ENCODE data around the gene HSD17B2.
"Not testable (repeated sequence)": the region's sequence is repeated elsewhere in the genome, so short reads cannot be mapped to it uniquely, and the experiment has no call there.

The HSD17B2 gene

DNA sequence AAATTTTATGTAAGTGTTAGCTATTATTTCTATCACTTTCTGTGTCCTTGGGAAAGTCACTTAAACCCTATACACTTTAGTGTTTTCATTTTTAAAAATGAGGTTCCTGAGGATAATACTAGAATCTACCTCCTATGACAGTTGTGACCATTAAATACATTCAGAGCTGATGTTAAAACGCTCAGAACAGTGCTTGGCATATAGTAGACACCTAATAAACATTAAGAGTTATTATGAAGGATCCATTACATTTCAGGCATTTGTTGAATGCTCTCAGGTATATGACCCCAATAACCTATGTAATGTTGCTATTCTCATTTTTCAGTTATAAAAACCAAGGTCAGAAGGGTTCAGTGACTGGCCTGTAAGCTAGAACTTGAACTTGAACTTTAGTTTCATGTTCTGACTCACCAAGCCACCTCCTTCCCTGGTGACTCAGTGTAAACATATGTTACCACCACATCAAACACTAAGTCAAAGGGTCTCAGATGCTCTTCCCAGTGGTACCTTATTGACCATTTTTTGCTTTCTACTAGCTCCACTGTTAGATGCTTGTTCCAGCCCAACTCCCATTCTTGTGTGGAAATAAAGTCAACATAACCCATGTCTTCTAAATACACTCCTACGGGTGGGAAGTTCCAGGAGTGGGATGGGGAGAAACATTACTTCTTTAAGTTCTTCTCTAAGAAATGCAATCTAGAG lies 47.6 kb downstream of the HSD17B2 start:
- DNase-seq = no peak

DNA sequence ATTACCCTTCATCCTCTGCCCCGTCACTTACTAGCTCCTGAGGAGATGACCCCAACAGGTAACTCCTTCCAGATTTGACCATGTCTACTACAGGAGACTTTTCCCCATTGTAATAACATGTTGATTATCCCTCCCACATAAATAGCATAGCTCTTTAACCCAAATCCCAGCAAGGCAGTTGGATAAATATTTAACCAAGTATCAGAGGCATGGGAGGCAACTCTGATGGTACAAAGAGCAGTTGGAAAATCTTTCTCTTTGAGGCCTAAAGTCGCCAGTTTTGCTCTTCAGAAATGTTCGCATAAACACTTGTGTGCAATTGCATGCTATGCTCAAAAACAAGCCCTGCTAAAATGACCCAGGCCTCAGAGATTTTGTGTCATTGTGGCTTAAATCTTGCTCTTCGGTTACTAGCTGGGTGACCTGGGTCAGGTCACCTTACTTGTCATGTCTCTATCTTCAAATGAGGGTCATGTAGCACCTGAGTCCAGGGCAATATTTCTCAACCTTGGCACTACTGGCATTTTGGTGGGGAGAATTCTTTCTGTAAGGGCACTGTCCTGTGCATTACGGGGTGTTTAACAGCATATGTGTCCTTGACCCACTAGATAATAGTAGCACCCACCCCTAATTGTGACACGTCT lies 48.8 kb downstream of the HSD17B2 start:
- DNase-seq = no peak

DNA sequence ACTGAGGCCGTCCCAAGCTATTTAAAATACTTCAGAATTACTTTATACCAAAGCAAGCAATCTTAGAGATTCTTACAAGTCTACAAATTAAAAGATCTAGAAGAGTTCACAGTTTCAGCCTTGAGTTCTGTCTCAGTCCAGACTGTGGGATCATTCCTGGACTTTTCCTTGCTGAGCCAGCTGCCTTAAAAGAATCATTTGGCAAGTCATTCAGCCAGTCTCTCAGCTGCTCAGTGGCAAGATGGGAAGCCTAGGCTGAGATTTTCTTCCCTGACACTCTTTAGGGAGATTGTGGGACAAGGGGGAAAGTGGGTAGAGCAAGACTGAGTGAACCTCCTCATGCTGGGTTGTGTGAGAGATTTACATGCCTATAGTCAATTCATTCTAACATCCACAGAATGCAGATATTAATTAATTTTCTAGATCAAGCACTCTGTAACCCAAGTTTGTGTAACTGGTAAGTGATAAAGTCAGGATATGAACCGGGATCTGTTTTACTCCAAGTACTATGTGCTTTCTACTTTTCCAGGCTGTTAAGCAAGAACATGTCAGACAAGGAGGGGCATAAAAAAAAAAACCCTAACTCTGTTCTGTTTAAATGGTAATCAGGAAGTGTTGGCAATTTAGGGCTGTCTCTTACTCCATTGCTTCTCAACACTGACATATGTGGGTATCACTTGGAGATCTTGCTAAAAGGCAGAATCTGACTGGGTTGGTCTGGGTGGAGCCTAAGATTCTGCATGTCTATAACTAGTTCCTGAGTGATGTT lies 50.1 kb downstream of the HSD17B2 start:
- no peak for DNase-seq

DNA sequence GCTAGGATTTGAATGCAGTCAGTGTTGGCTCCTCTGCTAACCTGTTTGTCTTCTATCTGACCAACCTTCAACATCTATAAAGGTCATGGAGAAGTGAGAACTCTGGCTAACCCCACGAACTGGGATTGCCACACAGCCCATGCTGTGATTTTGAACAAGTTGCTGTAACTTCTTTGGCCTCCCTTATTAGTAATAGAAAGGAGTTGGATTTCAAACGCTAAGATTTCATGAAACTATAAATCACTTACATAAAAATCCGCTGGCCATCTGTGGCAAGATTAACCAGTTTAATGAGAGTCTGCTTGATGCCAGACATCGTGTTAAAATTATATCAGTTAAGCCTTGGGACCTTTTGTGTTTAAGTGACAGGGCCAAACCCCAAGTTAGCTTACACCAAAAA lies 53.4 kb downstream of the HSD17B2 start:
- no peak for DNase-seq

DNA sequence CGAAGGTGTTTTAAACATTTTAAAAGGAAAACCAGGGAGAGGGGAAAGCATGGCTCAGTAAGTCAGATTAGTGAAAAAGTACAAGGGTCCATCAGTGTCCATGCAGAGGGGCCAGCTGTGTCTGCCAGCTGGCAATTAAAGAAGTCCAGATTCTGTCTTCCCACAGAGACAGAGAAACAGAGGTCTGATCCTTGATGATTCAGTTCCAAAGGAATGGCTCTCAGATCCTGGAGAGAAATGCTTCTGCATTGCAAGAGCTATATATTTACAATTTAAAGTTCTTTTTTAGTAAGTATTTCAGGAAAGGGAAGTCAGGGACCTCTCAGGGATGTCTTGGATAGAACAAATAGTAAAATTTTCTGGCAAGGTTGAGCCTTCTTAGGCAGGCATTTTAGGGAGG lies 56.2 kb downstream of the HSD17B2 start:
- DNase-seq = no peak

DNA sequence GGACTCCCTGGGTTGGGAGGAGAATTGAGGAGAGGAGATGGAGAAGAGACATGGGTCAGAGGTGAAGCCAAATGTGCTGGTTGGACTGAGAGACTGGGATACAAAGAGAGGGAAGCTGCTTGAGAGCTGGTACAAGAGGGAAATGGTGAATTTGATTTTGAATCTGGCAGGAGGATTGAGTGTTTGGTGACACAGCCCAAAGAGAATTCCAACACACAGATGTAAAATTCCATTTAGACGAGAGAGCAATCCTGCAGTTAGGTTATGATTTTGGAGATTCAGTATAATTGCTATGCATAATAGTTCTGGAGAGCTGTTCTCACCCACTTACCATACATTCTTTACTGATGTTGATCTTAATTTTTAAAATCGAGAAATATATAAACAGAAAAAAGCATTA lies 57.7 kb downstream of the HSD17B2 start:
- DNase-seq = no peak

DNA sequence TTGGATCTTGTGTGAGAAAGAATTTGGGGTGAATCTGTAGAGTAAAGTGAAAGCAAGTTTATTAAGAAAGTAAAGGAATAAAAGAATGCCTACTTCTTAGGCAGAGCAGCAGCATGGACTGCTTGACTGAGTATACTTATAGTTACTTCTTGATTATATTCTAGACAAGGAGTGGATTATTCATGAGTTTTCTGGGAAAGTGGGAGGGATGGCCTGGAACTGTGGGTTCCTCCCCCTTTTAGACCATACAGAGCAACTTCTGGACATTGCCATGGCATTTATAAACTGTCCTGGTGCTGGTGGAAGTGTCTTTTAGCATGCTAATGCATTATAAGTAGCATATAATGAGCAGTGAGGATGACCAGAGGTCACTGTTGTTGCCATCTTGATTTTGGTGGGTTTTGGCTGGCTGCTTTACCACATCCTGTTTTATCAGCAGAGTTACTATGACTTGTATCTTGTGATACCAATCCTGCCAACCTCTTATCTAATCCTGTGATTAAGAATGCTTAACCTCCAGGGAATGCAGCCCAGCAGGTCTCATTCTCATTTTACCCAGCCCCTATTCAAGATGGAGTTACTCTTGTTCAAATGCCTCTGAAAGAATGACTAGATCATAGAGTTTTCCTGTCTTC lies 58.7 kb downstream of the HSD17B2 start:
- no peak for DNase-seq

DNA sequence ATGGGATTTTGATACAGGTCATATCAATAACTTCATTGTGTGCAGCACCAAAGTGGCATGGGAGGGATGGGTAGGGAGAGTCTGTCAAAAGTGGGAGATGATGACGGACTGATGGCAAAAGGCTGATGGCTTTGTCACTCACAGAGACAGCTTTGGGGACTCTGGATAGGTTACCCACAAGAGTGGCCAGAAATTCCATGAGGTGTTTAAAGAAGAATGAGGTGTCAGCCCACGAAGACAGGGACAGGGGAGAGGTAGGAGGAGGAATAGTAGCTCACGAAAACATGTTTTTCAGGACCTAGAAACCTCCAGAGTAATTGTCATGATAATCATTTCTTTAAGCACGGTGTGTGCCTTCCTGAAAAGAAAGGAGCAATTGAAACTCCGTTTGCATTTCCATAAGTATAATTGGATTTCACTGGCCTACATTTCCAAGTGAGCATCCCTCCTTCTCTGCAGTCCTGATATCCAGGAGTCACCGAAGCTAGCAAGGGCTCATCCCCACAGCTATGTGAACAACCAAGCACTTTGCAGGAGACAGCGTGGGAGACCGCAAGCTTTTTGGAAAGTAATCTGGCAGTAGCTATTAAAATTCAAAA lies 60.0 kb downstream of the HSD17B2 start:
- no peak for DNase-seq

DNA sequence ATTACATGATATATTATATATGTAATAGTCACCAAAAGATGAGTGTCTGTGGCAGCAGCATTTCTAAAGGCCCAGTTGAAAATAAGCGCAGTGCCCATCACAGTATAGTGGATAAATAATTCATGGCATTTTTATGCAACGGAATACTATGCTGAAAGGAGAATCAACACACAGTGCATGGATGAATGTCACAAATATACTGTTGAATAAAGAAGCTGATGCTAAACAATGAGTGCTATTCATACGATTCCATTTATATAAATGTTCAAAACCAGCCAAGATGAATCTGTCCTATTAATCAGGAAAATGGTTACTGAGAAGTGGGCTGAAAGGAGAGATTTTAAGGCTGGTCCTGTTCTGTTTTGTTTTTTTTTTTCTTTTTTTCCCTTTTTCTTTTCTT lies 61.6 kb downstream of the HSD17B2 start:
- DNase-seq = no peak

DNA sequence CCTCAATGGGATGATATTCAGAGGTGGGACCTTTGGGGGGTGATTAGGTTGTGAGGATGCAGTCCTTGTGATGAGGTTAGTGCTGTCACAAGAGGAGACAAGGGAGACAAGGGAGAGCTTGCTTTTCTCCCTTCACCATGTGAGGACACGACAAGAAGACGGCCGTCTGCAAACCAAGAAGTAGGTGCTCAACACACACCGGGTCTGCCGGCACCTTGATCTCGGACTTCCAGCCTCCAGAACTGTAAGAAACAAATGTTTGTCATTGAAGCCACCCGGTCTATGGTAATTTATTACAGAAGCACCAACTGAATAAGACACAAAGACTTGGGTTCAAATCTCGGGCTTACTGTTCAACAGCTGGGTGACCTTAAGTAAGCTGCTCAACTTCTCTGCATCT lies 70.1 kb downstream of the HSD17B2 start:
- no peak for DNase-seq

DNA sequence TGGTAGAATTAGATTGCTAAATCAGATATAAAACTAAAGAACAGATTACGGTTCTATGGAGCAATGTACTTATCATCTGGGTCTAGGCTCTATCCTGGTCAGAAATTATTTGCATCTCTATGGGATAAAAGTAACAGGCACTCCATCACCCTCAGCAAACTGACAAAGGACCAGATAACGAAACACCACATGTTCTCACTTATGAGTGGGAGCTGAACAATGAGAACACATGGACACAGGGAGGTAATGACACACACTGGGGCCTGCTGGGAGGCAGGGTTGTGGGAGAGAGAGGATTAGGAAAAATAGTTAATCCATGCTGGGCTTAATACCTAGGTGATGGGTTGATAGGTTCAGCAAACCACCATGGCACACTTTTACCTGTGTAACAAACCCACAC lies 73.0 kb downstream of the HSD17B2 start:
- DNase-seq = no peak

DNA sequence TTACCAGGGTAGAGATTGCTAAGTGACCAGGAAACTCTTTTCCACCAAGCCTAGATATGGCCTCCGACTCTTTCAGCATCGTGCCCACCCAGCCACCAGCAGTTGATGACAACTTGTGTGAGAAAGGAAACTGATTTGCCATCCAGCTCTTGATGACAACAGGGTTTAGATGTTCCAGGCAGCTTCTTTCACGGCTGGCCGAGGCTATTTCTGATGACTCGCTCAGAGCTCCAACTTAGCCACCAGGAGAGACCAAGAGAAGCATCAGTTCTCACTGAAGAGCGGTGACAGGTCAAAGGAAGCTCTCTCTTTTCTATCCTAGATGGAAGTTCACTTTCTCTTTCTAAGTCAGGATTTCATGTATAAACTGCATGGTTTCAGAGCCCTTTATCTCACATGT lies 73.7 kb downstream of the HSD17B2 start:
- no peak for DNase-seq

DNA sequence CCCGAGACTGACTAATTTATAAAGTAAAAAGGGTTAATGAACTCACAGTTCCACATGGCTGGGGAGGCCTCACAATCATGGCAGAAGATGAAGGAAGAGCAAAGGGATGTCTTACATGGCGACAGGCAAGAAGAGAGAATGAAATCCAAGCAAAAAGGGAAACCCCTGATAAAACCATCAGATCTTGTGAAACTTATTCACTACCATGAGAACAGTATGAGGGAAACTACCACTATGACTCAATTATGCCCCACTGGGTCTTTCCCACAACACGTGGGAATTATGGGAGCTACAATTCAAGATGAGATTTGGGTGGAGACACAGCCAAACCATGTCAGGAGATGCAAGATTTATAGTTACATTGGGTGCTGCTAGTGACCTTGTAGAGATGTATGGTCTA lies 74.2 kb downstream of the HSD17B2 start:
- not testable (repeated sequence) for DNase-seq

DNA sequence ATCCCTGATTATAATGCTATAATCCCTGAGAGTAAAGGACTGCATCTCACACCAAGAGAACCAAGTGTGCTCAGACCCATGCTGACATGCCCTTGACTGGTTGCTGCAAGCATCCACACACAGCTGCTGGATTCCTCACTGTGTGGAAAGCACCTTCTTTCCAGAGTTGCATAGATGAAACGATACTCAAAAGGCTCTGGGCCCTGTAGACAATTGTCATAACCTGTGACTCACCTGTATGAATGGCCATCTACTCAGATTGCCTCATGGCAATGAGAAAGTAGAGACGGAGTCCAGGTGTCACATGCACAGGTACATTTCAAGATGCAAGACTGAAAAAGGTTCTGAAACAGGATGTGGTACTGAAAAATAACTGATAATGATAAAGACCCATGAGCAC lies 76.9 kb downstream of the HSD17B2 start:
- DNase-seq = no peak

DNA sequence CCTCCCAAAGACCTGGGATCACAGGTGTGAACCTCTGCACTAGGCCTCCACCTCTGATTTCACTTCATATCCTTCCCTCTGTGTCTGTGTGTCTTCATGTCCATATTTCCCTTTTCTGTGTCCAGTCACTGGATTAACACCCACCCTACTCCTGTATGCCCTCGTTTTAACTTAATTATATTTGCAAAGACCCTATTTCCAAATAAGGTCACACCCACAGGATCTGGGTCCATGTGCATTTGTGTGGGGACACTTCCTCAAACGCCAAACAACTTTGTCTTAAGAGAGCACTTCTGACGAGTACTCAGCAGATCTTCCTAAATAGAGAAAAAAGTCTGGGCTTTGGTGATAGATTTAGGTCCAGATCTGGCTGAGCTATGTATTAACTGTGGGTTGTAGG lies 78.7 kb downstream of the HSD17B2 start:
- no peak for DNase-seq

DNA sequence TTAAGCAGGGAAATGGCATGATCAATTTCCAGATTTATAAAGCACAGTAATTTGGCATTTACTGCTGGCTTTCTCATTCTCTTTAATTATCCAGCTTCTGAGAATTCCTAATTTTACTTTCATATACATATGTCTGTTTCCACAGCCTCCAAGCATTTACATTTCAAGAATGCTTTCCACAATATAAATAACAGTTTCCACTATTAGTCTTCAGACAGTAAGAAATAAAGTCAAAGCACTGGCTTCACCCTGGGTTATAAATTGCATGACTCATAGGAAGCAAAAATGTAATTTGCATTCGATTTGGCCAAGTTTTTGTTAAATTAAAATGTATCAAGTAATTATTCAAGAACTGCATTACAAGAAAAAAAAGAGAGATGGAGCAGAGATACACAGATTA lies 81.5 kb downstream of the HSD17B2 start:
- no peak for DNase-seq

DNA sequence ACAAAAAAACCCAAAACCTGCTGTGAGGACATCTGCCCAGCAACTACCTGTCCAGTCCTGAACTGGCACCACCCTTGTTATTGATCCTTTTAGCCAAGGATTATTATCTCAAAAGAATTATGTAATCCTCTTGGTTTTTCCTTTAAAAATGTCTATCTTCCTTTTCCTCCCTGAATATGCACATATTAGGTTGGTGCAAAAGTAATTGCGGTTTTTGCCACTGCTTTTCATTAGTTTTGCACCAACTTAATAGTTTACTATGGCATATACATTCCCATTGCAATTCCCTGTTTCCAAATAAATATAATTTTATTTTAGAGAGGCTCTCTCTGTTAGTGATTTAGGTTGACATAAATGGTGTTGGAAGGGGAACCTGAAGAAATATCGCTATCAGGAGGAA lies 83.7 kb downstream of the HSD17B2 start:
- DNase-seq = no peak

DNA sequence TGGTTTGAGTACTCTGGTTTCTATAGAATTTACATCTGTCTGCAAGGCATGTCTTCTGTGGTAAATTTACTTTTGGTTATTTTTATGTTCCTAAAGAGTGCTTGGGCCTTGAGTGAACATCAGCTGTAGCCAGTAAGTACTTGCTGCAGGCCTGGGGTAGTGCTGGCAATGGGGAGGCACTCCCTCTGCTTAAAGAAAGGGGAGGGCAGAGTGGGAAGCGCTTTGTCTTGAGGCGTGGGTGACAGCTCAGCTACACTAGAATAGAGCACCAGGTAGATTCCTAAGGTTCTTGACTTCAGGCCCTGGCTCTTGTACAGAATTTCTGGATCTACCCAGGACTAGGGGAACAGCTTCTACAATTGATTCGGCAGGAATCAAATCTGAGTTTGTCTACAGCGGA lies 84.4 kb downstream of the HSD17B2 start:
- DNase-seq = no peak

DNA sequence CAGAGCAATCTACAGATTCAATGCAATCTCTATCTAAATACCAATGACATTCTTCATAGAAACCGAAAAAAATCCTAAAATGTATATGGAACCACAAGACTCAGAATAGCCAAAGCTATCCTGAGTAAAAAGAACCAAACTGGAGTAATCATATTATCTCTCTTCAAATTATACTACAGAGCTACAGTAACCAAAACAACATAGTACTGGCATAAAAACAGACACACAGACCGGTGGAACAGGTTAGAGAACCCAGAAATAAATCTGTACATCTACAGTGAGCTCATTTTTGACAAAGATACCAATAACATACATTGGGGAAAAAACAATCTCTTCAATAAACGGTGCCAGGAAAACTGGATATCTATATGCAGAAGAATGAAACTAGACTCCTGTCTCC lies 89.6 kb downstream of the HSD17B2 start:
- DNase-seq = no peak

DNA sequence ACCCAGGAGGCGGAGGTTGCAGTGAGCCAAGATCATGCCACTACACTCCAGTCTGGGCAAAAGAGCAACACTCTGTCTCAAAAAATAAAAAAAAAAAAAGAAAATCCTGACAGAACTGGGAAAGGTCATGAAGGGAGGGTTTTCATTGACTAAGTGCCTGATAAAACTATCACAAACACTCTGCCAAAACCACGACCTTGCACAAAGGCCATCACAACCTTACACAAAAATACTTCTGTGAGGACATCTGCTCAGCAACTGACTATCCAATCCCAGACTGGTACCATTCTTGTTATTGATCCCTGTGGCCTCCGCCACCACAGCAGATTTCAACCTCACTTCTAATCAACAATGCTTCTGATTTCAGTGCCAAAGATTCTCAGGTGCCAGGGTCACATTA lies 94.8 kb downstream of the HSD17B2 start:
- no peak for DNase-seq

DNA sequence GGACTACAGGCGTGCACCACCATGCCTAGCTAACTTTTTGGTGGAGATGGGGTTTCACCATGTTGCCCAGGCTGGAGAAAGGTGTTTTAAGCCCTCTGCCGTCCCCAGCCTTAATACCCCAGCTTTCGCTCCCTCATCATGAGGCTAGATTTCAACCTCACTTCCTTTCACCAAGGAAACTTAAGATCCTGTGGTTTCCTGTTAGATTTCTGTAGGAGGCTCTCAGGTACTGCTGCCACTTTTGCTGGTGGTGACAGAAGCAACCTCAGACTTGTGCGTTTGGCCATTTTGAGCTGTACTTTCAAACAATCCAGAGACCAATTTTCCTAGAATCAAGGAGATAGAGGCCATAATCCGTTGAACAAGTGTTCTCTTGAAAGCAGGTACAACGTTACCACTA lies 98.7 kb downstream of the HSD17B2 start:
- no peak for DNase-seq

DNA sequence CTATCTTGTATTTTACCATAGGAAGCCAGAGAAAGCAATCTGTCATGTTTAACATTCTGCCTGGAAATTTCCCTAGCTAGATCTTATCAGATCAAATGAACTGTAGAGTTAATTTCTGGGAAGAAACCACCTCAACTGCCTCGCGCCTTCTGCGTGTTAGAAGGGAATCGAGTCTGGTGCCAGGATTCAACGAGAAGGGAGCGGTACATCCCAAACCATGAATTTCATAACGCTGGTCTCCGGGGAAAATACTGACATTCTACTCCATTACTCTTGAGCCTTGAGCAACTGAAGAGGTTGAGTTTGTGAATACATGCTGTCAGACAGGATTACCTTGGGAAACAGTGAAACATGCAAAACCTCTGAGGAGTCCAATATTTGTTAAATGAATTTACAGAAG lies 99.8 kb downstream of the HSD17B2 start:
- no peak for DNase-seq

DNA sequence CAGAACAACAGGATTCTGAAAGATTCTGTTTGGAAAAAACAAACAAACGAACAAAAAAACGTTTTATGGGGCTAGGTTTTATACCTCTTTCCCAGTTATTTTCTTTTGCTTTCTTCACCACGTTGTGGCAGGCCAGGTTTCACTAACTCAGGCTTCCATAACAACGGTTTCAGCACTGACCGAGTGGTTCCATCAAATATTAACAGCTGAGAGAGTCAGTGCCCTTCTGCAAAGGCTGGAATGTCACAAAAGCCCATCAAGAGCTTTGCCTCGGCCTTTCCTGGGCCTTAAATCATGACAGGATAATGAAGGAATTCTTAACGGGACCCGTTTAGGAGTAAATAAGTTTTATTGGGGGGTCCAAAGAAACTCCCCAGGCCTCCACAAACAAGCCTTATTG lies 100.8 kb downstream of the HSD17B2 start:
- no peak for DNase-seq
